Measurements from ENCODE around the gene TMEM260.

TMEM260 gene

GRCh38 chr14:56579345-56580220, at the start of gene TMEM260:
Gene TMEM260, plus strand, starts transcription at chr14:56579798. Its CDS starts 117 bp downstream, at chr14:56579915.
- peak within 1 kb of the TSS; percentile 99 for H3K4me3 ChIP-seq (ENCODE audit: low read depth, low read length)

- no peak overlapping the region for H3K4me3 ChIP-seq (ENCODE audit: low read depth, low read length)
These were observed 47.1 kb upstream of the TMEM260 start for GRCh38 chr14:56532546-56532945.

GRCh38 chr14:56534656-56535055, 44.9 kb upstream of the TMEM260 start:
- no peak overlapping the region for H3K4me3 ChIP-seq (ENCODE audit: low read depth, low read length)

GRCh38 chr14:56539862-56540261, 39.7 kb upstream of the TMEM260 start:
- H3K4me3 ChIP-seq (ENCODE audit: low read depth, low read length): no peak overlapping the region

GRCh38 chr14:56543436-56543835, 36.2 kb upstream of the TMEM260 start:
- no peak overlapping the region for H3K4me3 ChIP-seq (ENCODE audit: low read depth, low read length)

- H3K4me3 ChIP-seq (ENCODE audit: low read depth, low read length): no peak overlapping the region
These were observed 29.9 kb upstream of the TMEM260 start for GRCh38 chr14:56549721-56550120.

GRCh38 chr14:56552615-56553014, 27.0 kb upstream of the TMEM260 start:
- H3K4me3 ChIP-seq (ENCODE audit: low read depth, low read length): no peak overlapping the region

- no peak overlapping the region for H3K4me3 ChIP-seq (ENCODE audit: low read depth, low read length)
These were observed 25.3 kb upstream of the TMEM260 start for GRCh38 chr14:56554301-56554700.

- no peak overlapping the region for H3K4me3 ChIP-seq (ENCODE audit: low read depth, low read length)
These were observed 23.6 kb upstream of the TMEM260 start for GRCh38 chr14:56555921-56556570.

GRCh38 chr14:56559182-56559581, 20.4 kb upstream of the TMEM260 start:
- H3K4me3 ChIP-seq (ENCODE audit: low read depth, low read length): no peak overlapping the region

GRCh38 chr14:56561606-56562005, 18.0 kb upstream of the TMEM260 start:
- H3K4me3 ChIP-seq (ENCODE audit: low read depth, low read length): no peak overlapping the region

GRCh38 chr14:56562883-56563282, 16.7 kb upstream of the TMEM260 start:
- no peak overlapping the region for H3K4me3 ChIP-seq (ENCODE audit: low read depth, low read length)

GRCh38 chr14:56569174-56569573, 10.4 kb upstream of the TMEM260 start:
- H3K4me3 ChIP-seq (ENCODE audit: low read depth, low read length): no peak overlapping the region

- no peak overlapping the region for H3K4me3 ChIP-seq (ENCODE audit: low read depth, low read length)
These were observed 9.3 kb upstream of the TMEM260 start for GRCh38 chr14:56570295-56570694.

- H3K4me3 ChIP-seq (ENCODE audit: low read depth, low read length): peak overlapping the region; percentile 99
These were observed 668 bp downstream of the TMEM260 start for GRCh38 chr14:56580221-56580711.

GRCh38 chr14:56581041-56581727, 1.6 kb downstream of the TMEM260 start:
- no peak overlapping the region for H3K4me3 ChIP-seq (ENCODE audit: low read depth, low read length)

- no peak overlapping the region for H3K4me3 ChIP-seq (ENCODE audit: low read depth, low read length)
These were observed 6.0 kb downstream of the TMEM260 start for GRCh38 chr14:56585461-56586084.

- no peak overlapping the region for H3K4me3 ChIP-seq (ENCODE audit: low read depth, low read length)
These were observed 8.1 kb downstream of the TMEM260 start for GRCh38 chr14:56587701-56588100.

- H3K4me3 ChIP-seq (ENCODE audit: low read depth, low read length): no peak overlapping the region
These were observed 10.9 kb downstream of the TMEM260 start for GRCh38 chr14:56590535-56590960.

- H3K4me3 ChIP-seq (ENCODE audit: low read depth, low read length): no peak overlapping the region
These were observed 13.3 kb downstream of the TMEM260 start for GRCh38 chr14:56592746-56593544.

All from iPS-11a (cell line).